ENCODE measurements around the gene ATP13A5.
A peak's percentile ranks its signal among the peaks of the same experiment; 100 is the strongest.

The ATP13A5 gene

GRCh38 chr3:193317682-193318300 lies 60.8 kb downstream of the ATP13A5 start:
- in situ Hi-C loops (cut with HindIII; ENCODE audit: low pct_ligation_motif_present, low sequenced_read_pairs) = no loop called here
- H3K4me3 ChIP-seq (ENCODE audit: low read depth, low read length) = no peak overlapping the region
- no peak for DNase-seq
- no peaks in the 10 kb centered on the region for H3K36me3 ChIP-seq (replicated peaks)
- H3K27me3 ChIP-seq (replicated peaks) = no peaks in the 10 kb centered on the region
- H3K27ac ChIP-seq = no peak overlapping the region
- TF ChIP-seq CTCF (IDR thresholded peaks at IDR 0.05; ENCODE audit: low read depth, low read length, missing control alignments) = no peak

- no peaks in the 10 kb centered on the region for H3K27me3 ChIP-seq (replicated peaks)
- H3K36me3 ChIP-seq (replicated peaks) = no peaks in the 10 kb centered on the region
- DNase-seq = no peak
- in situ Hi-C loops (cut with HindIII; ENCODE audit: low pct_ligation_motif_present, low sequenced_read_pairs) = no loop called here
- no peak overlapping the region for H3K4me3 ChIP-seq (ENCODE audit: low read depth, low read length)
- no peak overlapping the region for H3K27ac ChIP-seq
- TF ChIP-seq CTCF (IDR thresholded peaks at IDR 0.05; ENCODE audit: low read depth, low read length, missing control alignments) = peak; percentile 19
Measured at GRCh38 chr3:193314161-193314560, 64.4 kb downstream of the ATP13A5 start.

- no peak for TF ChIP-seq CTCF (IDR thresholded peaks at IDR 0.05; ENCODE audit: low read depth, low read length, missing control alignments)
- Histone ChIP-seq H3K27me3 (replicated peaks) (no peaks in the 10 kb centered on the region), H3K36me3 (replicated peaks) (no peaks in the 10 kb centered on the region), H3K4me3 (ENCODE audit: low read depth, low read length) (no peak overlapping the region), H3K27ac (no peak overlapping the region)
- in situ Hi-C loops (cut with HindIII; ENCODE audit: low pct_ligation_motif_present, low sequenced_read_pairs) = no loop called here
- DNase-seq = no peak
Measured at GRCh38 chr3:193313061-193313958, 65.2 kb downstream of the ATP13A5 start.

- H3K36me3 ChIP-seq (replicated peaks) = no peaks in the 10 kb centered on the region
- no peaks in the 10 kb centered on the region for H3K27me3 ChIP-seq (replicated peaks)
- no peak for TF ChIP-seq CTCF (IDR thresholded peaks at IDR 0.05; ENCODE audit: low read depth, low read length, missing control alignments)
- H3K27ac ChIP-seq = no peak overlapping the region
- no peak overlapping the region for H3K4me3 ChIP-seq (ENCODE audit: low read depth, low read length)
- in situ Hi-C loops (cut with HindIII; ENCODE audit: low pct_ligation_motif_present, low sequenced_read_pairs) = no loop called here
- DNase-seq = no peak
Measured at GRCh38 chr3:193310914-193311723, 67.4 kb downstream of the ATP13A5 start.

GRCh38 chr3:193305356-193305755 lies 73.2 kb downstream of the ATP13A5 start:
- Histone ChIP-seq H3K27me3 (replicated peaks) (no peaks in the 10 kb centered on the region), H3K4me3 (ENCODE audit: low read depth, low read length) (no peak overlapping the region), H3K36me3 (replicated peaks) (no peaks in the 10 kb centered on the region), H3K27ac (no peak overlapping the region)
- no peak for DNase-seq
- TF ChIP-seq CTCF (IDR thresholded peaks at IDR 0.05; ENCODE audit: low read depth, low read length, missing control alignments) = no peak
- in situ Hi-C loops (cut with HindIII; ENCODE audit: low pct_ligation_motif_present, low sequenced_read_pairs) = no loop called here

Measured in brain microvascular endothelial cell (primary cell).